Endodermal cell (in vitro differentiated cells): ENCODE results near the gene MAB21L4. TPM values are rescaled to one million over a fixed set of nuclear protein-coding genes. Genes with fewer than 3 reads are reported as not detected.

ENCODE experiments used
- DNase-seq: peaks from one replicate; pipeline ENCODE4 v3.0.0-alpha.2; 2017
- H3K27ac ChIP-seq: 2 replicates; pipeline ENCODE4 v1.5.1; 2013; ENCODE audit warnings: mild to moderate bottlenecking, low read depth, low read length, moderate library complexity
- H3K27me3 ChIP-seq: 2 replicates; pipeline ENCODE4 v1.6.1; 2013; ENCODE audit warnings: mild to moderate bottlenecking, low read length, moderate library complexity; ENCODE audit not compliant: insufficient read depth, control insufficient read depth, poor library complexity, severe bottlenecking
- H3K36me3 ChIP-seq: 2 replicates; pipeline ENCODE4 v1.7.0; 2013; ENCODE audit warnings: mild to moderate bottlenecking, low read length, moderate library complexity; ENCODE audit not compliant: control insufficient read depth, insufficient read depth
- H3K4me1 ChIP-seq: one replicate; pipeline ENCODE4 v1.7.0; 2013; ENCODE audit warnings: low read length; ENCODE audit not compliant: control insufficient read depth, insufficient read depth
- H3K4me3 ChIP-seq: 2 replicates; pipeline ENCODE4 v1.5.1; 2013; ENCODE audit warnings: mild to moderate bottlenecking, low read length, moderate library complexity
- H3K9ac ChIP-seq: 2 replicates; pipeline ENCODE4 v1.6.1; 2013; ENCODE audit warnings: mild to moderate bottlenecking, low read length, moderate library complexity; ENCODE audit not compliant: poor library complexity, severe bottlenecking; ENCODE audit errors: extremely low read depth
- H3K9me3 ChIP-seq: 2 replicates; pipeline ENCODE4 v1.6.1; 2013; ENCODE audit warnings: mild to moderate bottlenecking, low read length, moderate library complexity; ENCODE audit not compliant: control insufficient read depth
- H3K27ac Mint-ChIP-seq: 2 replicates; pipeline ENCODE4 v1.8.0; 2020; ENCODE audit warnings: mixed read lengths
- H3K27me3 Mint-ChIP-seq: 2 replicates; pipeline ENCODE4 v1.8.0; 2021; ENCODE audit warnings: mild to moderate bottlenecking, mixed read lengths; ENCODE audit not compliant: insufficient read depth
- H3K36me3 Mint-ChIP-seq: 2 replicates; pipeline ENCODE4 v1.8.0; 2020; ENCODE audit warnings: low read depth, mixed read lengths
- H3K4me1 Mint-ChIP-seq: 2 replicates; pipeline ENCODE4 v1.8.0; 2020; ENCODE audit warnings: mixed read lengths
- H3K4me3 Mint-ChIP-seq: 2 replicates; pipeline ENCODE4 v1.8.0; 2020; ENCODE audit warnings: mild to moderate bottlenecking, moderate library complexity, mixed read lengths
- H3K9me3 Mint-ChIP-seq: 2 replicates; pipeline ENCODE4 v1.8.0; 2020; ENCODE audit warnings: mild to moderate bottlenecking, mixed read lengths
- WGBS, 2 experiments: methylation state at CpG; one replicate each; pipeline versions ENCODE4 v1.1.5 to v1.1.7; 2013; ENCODE audit warnings: missing lambda C conversion rate in 2 of 2, mixed read lengths in 1 of 2; ENCODE audit not compliant: insufficient coverage in 1 of 2, insufficient read length in 1 of 2; 5-methylcytosine and 5-hydroxymethylcytosine counted together
- long read RNA-seq, 4 experiments: library from polyadenylated mRNA in 2 of 4; library from RNA in 1 of 4; library from capped mRNA in 1 of 4; stranded (forward) in 3 of 4; unstranded in 1 of 4; transcript quantifications; one replicate each; pipeline ENCODE4 v2.0.0, GENCODE V29; 2020 to 2021; ENCODE audit warnings: inconsistent platforms in 1 of 4
- polyA plus RNA-seq, 2 experiments: library from polyadenylated mRNA; stranded (reverse); fragments of 50-300 nt; gene quantifications; one replicate each; pipeline ENCODE4 v1.2.3, GENCODE V29; 2013
- total RNA-seq, 2 donors: library from RNA; stranded (reverse); fragmentation: NEBNext Ultra II Directional in 1 of 2; extraction: Animal tissue kit (Norgen Biotek cat#: 25700) in 1 of 2; gene quantifications; 2 replicates in 1 of 2; 3 replicates in 1 of 2; pipeline ENCODE4 v1.2.1, GENCODE V29; 2021
- TF ChIP-seq, protein P1 (sequence below): fragments of 200-600 bp; sonication (generic); conservative IDR thresholded peaks from 2 replicates; pipeline ENCODE4 v1.5.0; 2021; ENCODE audit warnings: antibody characterized with exemption, mild to moderate bottlenecking

Gene MAB21L4
- total RNA-seq, result under 1 TPM in 1 of 2 donors, not detected in 1; 0.31 TPM
- polyA plus RNA-seq (2013, experiment 1 of 2), result not detected
- polyA plus RNA-seq (2013, experiment 2 of 2), result not detected
- long read RNA-seq, experiment 1, result 0 reads
- long read RNA-seq, experiment 2, result 0 reads
- long read RNA-seq, experiment 3, partial matches to known transcripts, result 0 of 1 reads
- long read RNA-seq, experiment 3, other reads (novel, unspliced or antisense), result 0 of 1 reads
- long read RNA-seq, experiment 4, result 0 reads

DNA sequence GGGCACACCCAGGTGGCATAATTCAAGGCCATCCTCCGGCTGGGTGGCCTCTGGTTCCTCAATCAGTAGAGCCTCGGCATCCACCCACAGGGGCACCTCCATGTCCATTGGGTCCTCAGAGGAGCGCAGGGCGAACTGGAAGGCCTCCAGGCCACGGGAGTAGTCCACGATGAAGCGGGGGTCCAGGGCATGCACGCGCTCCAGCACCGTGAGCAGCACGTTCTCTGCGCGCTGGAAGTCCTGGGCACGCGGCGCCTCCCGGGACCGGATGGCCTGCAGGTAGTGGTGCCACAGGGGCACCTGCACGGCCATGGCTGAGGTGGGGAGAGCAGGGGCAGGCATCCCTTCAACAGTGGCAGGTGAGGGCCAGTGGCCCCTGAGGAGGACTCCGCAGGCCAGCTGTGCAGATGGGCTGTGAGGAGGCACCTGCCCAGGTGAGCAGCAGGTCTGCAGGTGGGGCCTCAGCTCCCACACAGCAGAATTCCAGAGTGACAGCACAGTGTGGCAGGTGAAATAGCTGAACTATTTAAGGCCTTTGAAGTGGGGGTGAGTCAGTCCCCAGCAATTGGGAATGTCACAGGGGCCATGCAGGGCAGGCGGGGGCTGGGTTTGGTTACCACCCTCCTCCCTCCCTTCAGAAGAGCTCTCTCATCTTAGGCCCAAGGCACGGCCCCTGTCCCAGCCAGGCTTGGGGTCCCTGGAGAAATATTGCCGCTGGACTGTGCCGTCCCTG, at the start of gene MAB21L4:
TSS of gene MAB21L4 (minus strand) at position 501 of the 733 bp plus-strand sequence. CDS start at position 342, 159 bp downstream.
- TF ChIP-seq, protein P1, sequence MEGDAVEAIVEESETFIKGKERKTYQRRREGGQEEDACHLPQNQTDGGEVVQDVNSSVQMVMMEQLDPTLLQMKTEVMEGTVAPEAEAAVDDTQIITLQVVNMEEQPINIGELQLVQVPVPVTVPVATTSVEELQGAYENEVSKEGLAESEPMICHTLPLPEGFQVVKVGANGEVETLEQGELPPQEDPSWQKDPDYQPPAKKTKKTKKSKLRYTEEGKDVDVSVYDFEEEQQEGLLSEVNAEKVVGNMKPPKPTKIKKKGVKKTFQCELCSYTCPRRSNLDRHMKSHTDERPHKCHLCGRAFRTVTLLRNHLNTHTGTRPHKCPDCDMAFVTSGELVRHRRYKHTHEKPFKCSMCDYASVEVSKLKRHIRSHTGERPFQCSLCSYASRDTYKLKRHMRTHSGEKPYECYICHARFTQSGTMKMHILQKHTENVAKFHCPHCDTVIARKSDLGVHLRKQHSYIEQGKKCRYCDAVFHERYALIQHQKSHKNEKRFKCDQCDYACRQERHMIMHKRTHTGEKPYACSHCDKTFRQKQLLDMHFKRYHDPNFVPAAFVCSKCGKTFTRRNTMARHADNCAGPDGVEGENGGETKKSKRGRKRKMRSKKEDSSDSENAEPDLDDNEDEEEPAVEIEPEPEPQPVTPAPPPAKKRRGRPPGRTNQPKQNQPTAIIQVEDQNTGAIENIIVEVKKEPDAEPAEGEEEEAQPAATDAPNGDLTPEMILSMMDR, result no peak
- Mint-ChIP-seq H3K27ac (no peak within 1 kb of the TSS), H3K27me3 (peaks cover 6% of the 10 kb centered on the region), H3K36me3 (no peaks in the 10 kb centered on the region), H3K4me1 (peaks cover 2% of the 10 kb centered on the region), H3K4me3 (no peak within 1 kb of the TSS), H3K9me3 (peaks cover 3% of the 10 kb centered on the region)
- no peak within 1 kb of the TSS for H3K4me3 ChIP-seq
- DNase-seq, result no peak
- no peak within 1 kb of the TSS for H3K9ac ChIP-seq
- H3K27ac ChIP-seq, result no peak within 1 kb of the TSS
- no peaks in the 10 kb centered on the region for H3K4me1 ChIP-seq
- H3K9me3 ChIP-seq, result peaks cover 4% of the 10 kb centered on the region
- no peaks in the 10 kb centered on the region for H3K27me3 ChIP-seq
- WGBS, 2 experiments, result 88 to 95% methylated on average over 9 to 24 of the region's 24 CpGs
- H3K36me3 ChIP-seq, result no peaks in the 10 kb centered on the region

DNA sequence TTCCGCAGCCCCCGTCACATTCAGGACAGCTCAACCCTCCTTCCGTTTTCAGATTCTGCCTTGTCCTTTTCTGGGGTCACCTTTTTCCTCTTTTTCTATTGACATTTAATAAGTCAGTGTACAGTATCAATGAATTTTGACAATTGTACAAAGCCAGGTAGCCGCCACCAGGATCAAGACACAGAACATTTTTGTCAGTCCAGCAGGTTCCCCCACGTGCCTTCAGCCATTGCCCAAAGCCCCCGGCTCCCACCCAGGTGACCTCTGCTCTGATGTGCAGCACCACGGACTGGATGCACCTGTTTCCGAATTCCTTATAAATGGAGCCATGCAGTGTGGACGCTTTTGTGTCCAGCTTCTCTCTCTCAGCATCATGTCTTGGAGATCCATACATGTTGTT, 40.1 kb upstream of the MAB21L4 start:
- H3K36me3 ChIP-seq, result no peaks in the 10 kb centered on the region
- Mint-ChIP-seq H3K36me3 (no peaks in the 10 kb centered on the region), H3K4me3 (no peak overlapping the region), H3K27me3 (peaks cover 8% of the 10 kb centered on the region), H3K27ac (no peak overlapping the region), H3K4me1 (no peaks in the 10 kb centered on the region), H3K9me3 (peaks cover 12% of the 10 kb centered on the region)
- no peak overlapping the region for H3K4me3 ChIP-seq
- H3K27me3 ChIP-seq, result peaks cover 21% of the 10 kb centered on the region
- no peak overlapping the region for H3K9ac ChIP-seq
- 88 to 96% methylated on average over 5 to 9 of the region's 9 CpGs for WGBS, 2 experiments
- peak; percentile 13 for DNase-seq
- H3K4me1 ChIP-seq, result no peaks in the 10 kb centered on the region
- TF ChIP-seq, protein P1, result no peak
- H3K9me3 ChIP-seq, result no peaks in the 10 kb centered on the region
- no peak overlapping the region for H3K27ac ChIP-seq

DNA sequence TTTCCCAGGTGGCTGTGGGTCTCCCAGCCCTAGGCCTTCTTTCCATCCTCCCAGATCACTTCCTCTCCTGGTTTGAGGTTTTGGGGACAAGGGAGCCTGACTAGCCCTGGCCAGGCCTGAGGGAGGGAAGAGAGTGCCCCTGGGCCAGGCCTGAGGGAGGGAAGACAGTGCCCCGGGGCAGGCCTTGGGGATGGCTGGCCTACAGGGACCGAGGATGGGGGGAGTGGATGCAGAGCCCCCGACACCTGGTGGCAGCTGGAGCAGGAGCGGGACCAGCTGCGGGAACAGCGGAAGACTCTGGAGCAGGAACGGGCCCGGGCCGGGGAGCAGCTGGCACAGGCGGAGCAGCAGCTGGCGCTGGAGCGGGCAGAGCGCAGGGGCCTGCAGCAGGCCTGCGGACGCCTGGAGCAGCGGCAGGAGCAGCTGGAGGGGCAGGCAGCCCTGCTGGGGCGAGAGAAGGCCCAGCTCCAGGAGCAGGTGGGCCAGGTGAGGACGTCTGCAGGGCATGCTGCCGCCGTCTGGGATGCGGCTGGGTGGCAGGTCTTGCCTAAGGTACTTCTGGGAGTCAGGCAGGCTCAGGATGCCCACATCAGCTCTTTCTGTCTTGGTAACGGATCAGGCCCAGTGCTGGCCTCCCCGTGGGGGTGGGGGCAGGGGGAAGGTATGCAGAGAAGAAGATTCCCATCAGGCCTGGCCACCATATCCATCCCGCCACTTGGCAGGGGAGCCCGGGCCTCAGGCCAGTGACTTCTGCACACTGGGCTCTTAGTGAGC, 39.3 kb upstream of the MAB21L4 start:
- no peaks in the 10 kb centered on the region for H3K36me3 ChIP-seq
- Mint-ChIP-seq H3K27me3 (peaks cover 2% of the 10 kb centered on the region), H3K4me1 (no peaks in the 10 kb centered on the region), H3K27ac (no peak overlapping the region), H3K36me3 (no peaks in the 10 kb centered on the region), H3K4me3 (no peak overlapping the region), H3K9me3 (peaks cover 12% of the 10 kb centered on the region)
- H3K27ac ChIP-seq, result no peak overlapping the region
- no peaks in the 10 kb centered on the region for H3K4me1 ChIP-seq
- H3K9ac ChIP-seq, result no peak overlapping the region
- WGBS, 2 experiments, result 91 to 92% methylated on average over 22 to 25 of the region's 25 CpGs
- TF ChIP-seq, protein P1, result no peak
- peak; percentile 44 for DNase-seq
- H3K9me3 ChIP-seq, result no peaks in the 10 kb centered on the region
- no peak overlapping the region for H3K4me3 ChIP-seq
- peaks cover 18% of the 10 kb centered on the region for H3K27me3 ChIP-seq
